SK-N-SH treated with all-trans-retinoic acid at 6 μM for 48 hours (cell line): Measurements from ENCODE around the gene FNDC11.

Experiments used
- CREB5 ChIP-seq: fragments of 250-450 bp; sonication (Bioruptor Pico); IDR thresholded peaks from 2 replicates; pipeline ENCODE4 v1.5.1; 2020; ENCODE audit warnings: low read depth, mild to moderate bottlenecking, moderate library complexity
- CSDC2 ChIP-seq: fragments of 250-450 bp; sonication (Bioruptor Pico); IDR thresholded peaks from 2 replicates; pipeline ENCODE4 v1.5.0; 2020; ENCODE audit warnings: mild to moderate bottlenecking, moderate library complexity
- ISL1 ChIP-seq: fragments of 250-450 bp; sonication (Bioruptor Pico); IDR thresholded peaks from 2 replicates; pipeline ENCODE4 v2.1.2; 2022; ENCODE audit warnings: mild to moderate bottlenecking, moderate library complexity
- RARB ChIP-seq: fragments of 250-450 bp; sonication (Bioruptor Pico); IDR thresholded peaks from 2 replicates; pipeline ENCODE4 v1.8.0; 2021; ENCODE audit warnings: mild to moderate bottlenecking, moderate library complexity
- TOX ChIP-seq: fragments of 250-450 bp; sonication (Bioruptor Pico); IDR thresholded peaks from 2 replicates; pipeline ENCODE4 v1.8.0; 2021; ENCODE audit warnings: mild to moderate bottlenecking, moderate library complexity, borderline replicate concordance
- ZNF565 ChIP-seq: fragments of 450-650 bp; formaldehyde crosslinking; conservative IDR thresholded peaks from 2 replicates; pipeline ENCODE4 v1.5.0; 2020; ENCODE audit warnings: low read depth, mild to moderate bottlenecking, moderate library complexity

- TF ChIP-seq CSDC2 (CRISPR knock-in tag) (no peak), ZNF565 (CRISPR knock-in tag) (no peak), ISL1 (CRISPR knock-in tag) (no peak), TOX (CRISPR knock-in tag) (no peak), CREB5 (no peak), RARB (CRISPR knock-in tag) (no peak)
Measured at GRCh38 chr20:63547725-63548480, 6.1 kb upstream of the FNDC11 start, which contains the start of gene SRMS.
